Heart left ventricle (tissue), 13 donors: ENCODE measurements around the gene ANXA3.

ENCODE experiments used
- POLR2A ChIP-seq, 2 donors: fragments of 450-650 bp; IDR thresholded peaks; one replicate each; pipeline ENCODE4 v1.6.1; 2017; ENCODE audit warnings: antibody characterized with exemption in 2 of 2, mild to moderate bottlenecking in 2 of 2, moderate library complexity in 2 of 2
- TF ChIP-seq, protein P1 (sequence below), 12 donors: fragments of 200-600 bp; sonication (generic) in 4 of 12; IDR thresholded peaks; one replicate each; pipeline versions ENCODE4 v1.5.0 to v1.8.0; 2018 to 2022; ENCODE audit warnings: antibody characterized with exemption in 12 of 12, mild to moderate bottlenecking in 5 of 12
- donor health status: ischemic (EF 13 %, LVEDD 7.1; RV severe dilation, severe dysfunction).
- donor health status: DM: no; HTN: yes; CAD: no.
- donor health status: DM: no; HTN: no; CAD: no.
- donor health status: ischemic (EF 25% LVEDD 6.9; RV normal size, moderate dysfunction).
- donor health status: ischemic (EF 25% LVEDD 5.7; RV mildly dilated, moderate dysfunction).
- donor health status: ischemic (EF 35%, LVEDD 5.7; RV mildly dilated, moderate dysfunction).
- donor health status: nonischemic (EF 11% LVEDD 7.7; RV severe dilation, severe dysfunction).
- donor health status: DM: yes; HTN: yes; CAD: no.
- donor health status: PGD.
- donor health status: ischemic (EF 29% LVEDD 5.4; RV normal size, mild dysfunction).
- donor health status: nonischemic (EF 23%, LVEDD 6.1; RV moderate dilation, normal function).

DNA sequence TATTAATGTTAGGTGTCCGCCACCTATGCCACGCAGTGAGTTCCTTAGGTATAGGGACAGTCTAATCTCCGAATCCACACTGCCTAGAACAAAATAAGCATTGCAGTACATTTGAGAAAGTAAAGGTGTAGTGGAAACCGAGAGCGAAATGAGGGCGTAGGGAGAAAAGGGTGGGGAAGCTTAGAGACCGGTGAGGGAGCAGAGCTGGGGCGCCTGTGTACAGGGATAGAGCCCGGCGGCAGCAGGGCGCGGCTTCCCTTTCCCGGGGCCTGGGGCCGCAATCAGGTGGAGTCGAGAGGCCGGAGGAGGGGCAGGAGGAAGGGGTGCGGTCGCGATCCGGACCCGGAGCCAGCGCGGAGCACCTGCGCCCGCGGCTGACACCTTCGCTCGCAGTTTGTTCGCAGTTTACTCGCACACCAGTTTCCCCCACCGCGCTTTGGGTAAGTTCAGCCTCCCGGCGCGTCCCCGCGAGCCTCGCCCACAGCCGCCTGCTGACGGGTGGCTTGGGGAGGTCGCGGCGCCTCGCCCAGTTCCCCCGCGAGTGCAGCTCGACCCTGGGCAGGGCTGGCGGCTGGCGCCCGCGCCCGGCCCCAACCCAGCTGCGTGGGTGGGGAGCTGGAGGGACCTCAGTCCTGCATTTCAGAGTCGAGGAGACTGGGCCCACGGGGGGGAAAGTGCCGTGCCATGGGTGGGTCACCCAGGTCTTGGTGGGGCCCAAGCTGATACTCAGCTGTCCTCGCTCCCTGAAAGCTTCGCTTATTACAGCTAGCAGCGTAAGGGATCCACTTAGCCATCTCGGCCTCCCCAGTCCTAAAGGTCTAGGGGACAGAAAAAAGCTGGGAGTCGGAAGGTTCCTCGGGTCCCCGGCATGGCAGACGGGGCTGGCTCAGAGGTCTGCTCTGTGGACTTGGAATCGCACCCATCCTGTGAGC is at the start of gene ANXA3:
- TF ChIP-seq, protein P1, sequence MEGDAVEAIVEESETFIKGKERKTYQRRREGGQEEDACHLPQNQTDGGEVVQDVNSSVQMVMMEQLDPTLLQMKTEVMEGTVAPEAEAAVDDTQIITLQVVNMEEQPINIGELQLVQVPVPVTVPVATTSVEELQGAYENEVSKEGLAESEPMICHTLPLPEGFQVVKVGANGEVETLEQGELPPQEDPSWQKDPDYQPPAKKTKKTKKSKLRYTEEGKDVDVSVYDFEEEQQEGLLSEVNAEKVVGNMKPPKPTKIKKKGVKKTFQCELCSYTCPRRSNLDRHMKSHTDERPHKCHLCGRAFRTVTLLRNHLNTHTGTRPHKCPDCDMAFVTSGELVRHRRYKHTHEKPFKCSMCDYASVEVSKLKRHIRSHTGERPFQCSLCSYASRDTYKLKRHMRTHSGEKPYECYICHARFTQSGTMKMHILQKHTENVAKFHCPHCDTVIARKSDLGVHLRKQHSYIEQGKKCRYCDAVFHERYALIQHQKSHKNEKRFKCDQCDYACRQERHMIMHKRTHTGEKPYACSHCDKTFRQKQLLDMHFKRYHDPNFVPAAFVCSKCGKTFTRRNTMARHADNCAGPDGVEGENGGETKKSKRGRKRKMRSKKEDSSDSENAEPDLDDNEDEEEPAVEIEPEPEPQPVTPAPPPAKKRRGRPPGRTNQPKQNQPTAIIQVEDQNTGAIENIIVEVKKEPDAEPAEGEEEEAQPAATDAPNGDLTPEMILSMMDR (IDR thresholded peaks at IDR 0.05), result peak in 1 of 12 donors; percentile 12
- peak in 1 of 2 donors; percentile 59 for TF ChIP-seq POLR2A (IDR thresholded peaks at IDR 0.05)
